Measurements from ENCODE around the gene SPI1.

Gene SPI1

DNA sequence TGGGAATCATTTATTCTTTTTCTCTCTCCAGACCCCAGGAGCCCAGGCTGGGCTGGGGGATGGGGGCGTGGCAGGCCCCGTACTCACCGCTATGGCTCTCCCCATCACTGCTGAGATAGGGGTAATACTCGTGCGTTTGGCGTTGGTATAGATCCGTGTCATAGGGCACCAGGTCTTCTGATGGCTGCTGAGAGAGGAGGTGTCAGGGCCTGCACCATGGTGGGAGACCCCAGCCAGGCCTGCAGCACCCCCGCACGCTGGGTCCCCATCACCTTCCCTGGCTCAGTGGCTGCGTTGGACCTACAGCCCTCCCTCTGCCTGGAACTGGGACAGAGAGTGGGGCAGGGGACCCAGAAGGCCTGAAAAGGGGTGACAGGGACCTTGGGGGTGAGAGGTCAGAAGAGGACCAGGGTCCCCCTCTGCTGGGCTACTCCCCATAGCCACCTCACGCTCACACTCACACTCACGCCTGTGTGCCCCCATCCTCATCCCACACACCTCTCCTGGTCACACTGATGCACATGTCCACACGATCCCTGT lies 2.7 kb downstream of the SPI1 start:
- TF ChIP-seq, protein P1, sequence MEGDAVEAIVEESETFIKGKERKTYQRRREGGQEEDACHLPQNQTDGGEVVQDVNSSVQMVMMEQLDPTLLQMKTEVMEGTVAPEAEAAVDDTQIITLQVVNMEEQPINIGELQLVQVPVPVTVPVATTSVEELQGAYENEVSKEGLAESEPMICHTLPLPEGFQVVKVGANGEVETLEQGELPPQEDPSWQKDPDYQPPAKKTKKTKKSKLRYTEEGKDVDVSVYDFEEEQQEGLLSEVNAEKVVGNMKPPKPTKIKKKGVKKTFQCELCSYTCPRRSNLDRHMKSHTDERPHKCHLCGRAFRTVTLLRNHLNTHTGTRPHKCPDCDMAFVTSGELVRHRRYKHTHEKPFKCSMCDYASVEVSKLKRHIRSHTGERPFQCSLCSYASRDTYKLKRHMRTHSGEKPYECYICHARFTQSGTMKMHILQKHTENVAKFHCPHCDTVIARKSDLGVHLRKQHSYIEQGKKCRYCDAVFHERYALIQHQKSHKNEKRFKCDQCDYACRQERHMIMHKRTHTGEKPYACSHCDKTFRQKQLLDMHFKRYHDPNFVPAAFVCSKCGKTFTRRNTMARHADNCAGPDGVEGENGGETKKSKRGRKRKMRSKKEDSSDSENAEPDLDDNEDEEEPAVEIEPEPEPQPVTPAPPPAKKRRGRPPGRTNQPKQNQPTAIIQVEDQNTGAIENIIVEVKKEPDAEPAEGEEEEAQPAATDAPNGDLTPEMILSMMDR (IDR thresholded peaks at IDR 0.05; ENCODE audit: low read length, missing control alignments) = no peak
- DNase-seq (ENCODE audit: low read depth) = no peak
- H3K4me3 ChIP-seq (replicated peaks; ENCODE audit: low read depth, low read length) = no peak overlapping the region

DNA sequence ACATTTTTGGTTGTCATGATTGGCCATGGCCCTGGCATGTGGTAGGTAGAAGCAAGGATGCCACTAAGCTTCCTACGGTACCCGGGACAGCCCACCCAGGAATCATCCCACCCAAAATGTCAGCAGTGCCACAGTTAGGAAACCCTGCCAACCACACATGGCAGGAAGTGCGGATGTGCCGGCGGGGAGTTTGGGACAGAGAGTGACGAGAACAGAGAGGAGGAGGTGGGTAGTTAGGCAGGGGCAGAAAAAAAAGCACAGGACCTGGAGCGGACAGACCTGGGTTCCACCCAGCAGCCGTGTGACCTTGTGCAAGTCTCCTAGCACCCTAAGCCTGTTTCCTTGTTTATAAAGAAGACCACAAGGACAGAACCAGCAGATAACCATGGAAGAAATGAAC lies 3.3 kb downstream of the SPI1 start:
- no peak overlapping the region for H3K4me3 ChIP-seq (replicated peaks; ENCODE audit: low read depth, low read length)

DNA sequence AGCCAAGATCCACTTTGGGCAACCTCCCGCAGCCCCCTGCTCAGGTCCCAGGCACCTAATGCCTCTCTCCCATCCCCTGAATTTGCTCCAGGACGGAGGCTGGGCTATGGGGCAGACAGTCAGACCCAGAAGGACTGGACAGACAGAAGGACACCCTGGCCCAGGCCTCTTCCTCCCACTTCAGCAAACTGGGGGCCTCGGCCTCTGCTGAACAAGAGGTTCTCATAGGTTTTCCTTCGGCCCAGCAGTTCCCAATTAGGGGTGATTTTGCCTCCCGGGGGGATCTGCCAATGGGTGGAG lies 3.7 kb downstream of the SPI1 start:
- TF ChIP-seq, protein P1 (IDR thresholded peaks at IDR 0.05; ENCODE audit: low read length, missing control alignments) = no peak
- H3K4me3 ChIP-seq (replicated peaks; ENCODE audit: low read depth, low read length) = no peak overlapping the region
- no peak for DNase-seq (ENCODE audit: low read depth)

More for the DNA sequence above, 3.3 kb downstream of the SPI1 start:
- TF ChIP-seq, protein P1 (IDR thresholded peaks at IDR 0.05; ENCODE audit: low read length, missing control alignments) = no peak
- no peak for DNase-seq (ENCODE audit: low read depth)

DNA sequence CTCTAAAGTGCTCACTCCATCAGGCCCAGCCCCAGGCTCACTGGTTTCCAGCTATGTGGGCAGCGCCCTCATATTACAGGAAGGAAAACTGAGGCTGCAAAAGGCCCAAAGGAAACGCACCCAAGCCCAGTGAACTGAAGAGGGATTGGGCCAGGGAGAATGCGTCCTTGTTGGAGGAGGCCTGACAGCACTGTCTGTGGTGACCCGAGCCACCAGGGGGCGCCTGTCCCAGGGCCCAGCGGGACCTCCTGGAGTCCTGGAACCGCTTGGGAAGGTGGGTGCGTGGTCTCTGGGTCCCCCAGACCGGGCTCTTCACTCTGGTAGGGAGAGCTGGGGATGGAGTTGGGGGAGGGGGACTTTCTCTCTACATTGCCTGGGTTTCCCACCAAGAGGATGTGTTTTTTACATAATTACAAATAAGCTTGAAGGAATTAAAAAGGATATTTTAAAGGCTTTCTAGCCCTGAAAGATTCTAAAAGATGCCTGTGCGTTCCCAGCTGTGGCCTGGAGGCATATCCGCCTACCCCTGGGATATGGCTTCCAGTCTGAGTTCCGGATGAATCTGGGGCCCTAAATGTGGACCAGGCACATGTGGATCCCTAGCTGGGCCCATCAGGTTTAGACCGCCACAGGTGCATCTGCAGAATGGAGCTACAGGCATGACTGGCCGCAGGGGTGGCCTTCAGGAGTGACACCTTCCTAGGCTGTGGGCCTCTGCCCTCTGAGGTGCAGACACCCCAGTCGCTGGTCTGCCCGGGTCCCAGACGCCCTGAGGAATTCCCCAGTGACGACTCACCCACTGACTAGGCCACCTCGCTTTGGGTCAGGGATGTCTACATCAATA lies 4.2 kb downstream of the SPI1 start:
- TF ChIP-seq, protein P1 (IDR thresholded peaks at IDR 0.05; ENCODE audit: low read length, missing control alignments) = peak; percentile 93
- H3K4me3 ChIP-seq (replicated peaks; ENCODE audit: low read depth, low read length) = no peak overlapping the region
- DNase-seq (ENCODE audit: low read depth) = peak; percentile 76

DNA sequence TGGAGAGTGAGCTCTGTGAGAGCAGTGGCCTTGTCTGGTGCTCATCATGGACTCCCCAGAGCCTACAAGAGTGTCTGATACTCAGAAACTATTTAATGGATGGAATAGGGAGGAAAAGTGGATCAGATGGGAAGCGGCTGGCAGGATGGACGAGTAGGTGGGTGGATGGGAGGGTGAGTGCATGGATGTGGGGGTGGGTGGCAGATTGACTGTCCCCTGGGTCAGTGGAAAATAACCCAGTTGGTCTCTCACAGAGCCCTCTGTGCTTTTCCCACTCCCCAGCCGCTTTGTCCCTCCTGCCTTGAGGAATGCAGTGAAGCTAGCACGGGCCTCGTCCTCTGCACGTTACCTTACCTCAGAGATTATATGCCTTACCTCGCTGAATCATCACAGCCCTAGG lies 5.9 kb downstream of the SPI1 start:
- DNase-seq (ENCODE audit: low read depth) = no peak
- no peak overlapping the region for H3K4me3 ChIP-seq (replicated peaks; ENCODE audit: low read depth, low read length)
- TF ChIP-seq, protein P1 (IDR thresholded peaks at IDR 0.05; ENCODE audit: low read length, missing control alignments) = no peak

DNA sequence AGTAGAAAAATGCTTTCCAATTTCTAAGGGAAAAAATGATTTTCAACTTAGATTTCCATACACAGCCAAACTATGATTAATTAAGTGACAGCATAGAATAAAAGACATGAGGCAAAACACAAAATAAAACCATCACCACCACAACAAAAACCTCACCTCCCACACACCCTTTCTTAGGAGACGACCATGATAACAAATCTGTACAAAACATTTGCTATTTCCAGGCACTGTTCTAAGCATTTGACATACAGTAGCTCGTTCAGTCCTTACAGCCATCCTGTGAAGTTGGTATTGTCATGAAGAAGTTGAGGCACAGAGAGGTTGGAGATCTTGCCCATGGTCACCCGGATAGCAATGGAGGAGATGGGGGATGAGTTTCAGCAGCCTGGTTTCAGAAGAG lies 8.7 kb downstream of the SPI1 start:
- TF ChIP-seq, protein P1 (IDR thresholded peaks at IDR 0.05; ENCODE audit: low read length, missing control alignments) = no peak
- H3K4me3 ChIP-seq (replicated peaks; ENCODE audit: low read depth, low read length) = no peak overlapping the region
- DNase-seq (ENCODE audit: low read depth) = no peak

Data from fibroblast of pulmonary artery (primary cell).